Activated naive CD4-positive, alpha-beta T cell treated with anti-CD3 and anti-CD28 coated beads, Interleukin-2, amount 50 U/mL, for 72 hours (primary cell): ENCODE results near the gene PACSIN2. TPM values are rescaled to one million over a fixed set of nuclear protein-coding genes. Genes with fewer than 3 reads are reported as not detected.
"Not testable (repeated sequence)": the region's sequence is repeated elsewhere in the genome, so short reads cannot be mapped to it uniquely, and the experiment has no call there.

Source experiments
- ATAC-seq, 2 donors: fragments of 150-1000 bp; cut with Tn5 transposase; 2 replicates each; pipeline ENCODE4 v1.10.0; 2021; ENCODE audit warnings: mild to moderate bottlenecking in 2 of 2, moderate library complexity in 2 of 2
- DNase-seq, 2 donors: peaks; one replicate each; pipeline ENCODE4 v3.0.0; 2021 to 2022; ENCODE audit warnings: low spot score in 2 of 2
- H3K27ac Mint-ChIP-seq, 2 donors: one replicate each; pipeline ENCODE4 v1.8.0; 2022; ENCODE audit warnings: mild to moderate bottlenecking in 2 of 2, mixed read lengths in 2 of 2
- H3K36me3 Mint-ChIP-seq, 2 donors: one replicate each; pipeline ENCODE4 v1.8.0; 2022; ENCODE audit warnings: mixed read lengths in 2 of 2
- H3K9me3 Mint-ChIP-seq, 2 donors: one replicate each; pipeline ENCODE4 v1.8.0; 2022; ENCODE audit warnings: mixed read lengths in 2 of 2
- total RNA-seq, 2 donors: library from RNA; stranded (reverse); gene quantifications; one replicate each; pipeline ENCODE4 v1.2.3, GENCODE V29; 2022

The PACSIN2 gene
- total RNA-seq, 2 donors from 2014 or later, result 25.6 to 28.2 TPM

DNA sequence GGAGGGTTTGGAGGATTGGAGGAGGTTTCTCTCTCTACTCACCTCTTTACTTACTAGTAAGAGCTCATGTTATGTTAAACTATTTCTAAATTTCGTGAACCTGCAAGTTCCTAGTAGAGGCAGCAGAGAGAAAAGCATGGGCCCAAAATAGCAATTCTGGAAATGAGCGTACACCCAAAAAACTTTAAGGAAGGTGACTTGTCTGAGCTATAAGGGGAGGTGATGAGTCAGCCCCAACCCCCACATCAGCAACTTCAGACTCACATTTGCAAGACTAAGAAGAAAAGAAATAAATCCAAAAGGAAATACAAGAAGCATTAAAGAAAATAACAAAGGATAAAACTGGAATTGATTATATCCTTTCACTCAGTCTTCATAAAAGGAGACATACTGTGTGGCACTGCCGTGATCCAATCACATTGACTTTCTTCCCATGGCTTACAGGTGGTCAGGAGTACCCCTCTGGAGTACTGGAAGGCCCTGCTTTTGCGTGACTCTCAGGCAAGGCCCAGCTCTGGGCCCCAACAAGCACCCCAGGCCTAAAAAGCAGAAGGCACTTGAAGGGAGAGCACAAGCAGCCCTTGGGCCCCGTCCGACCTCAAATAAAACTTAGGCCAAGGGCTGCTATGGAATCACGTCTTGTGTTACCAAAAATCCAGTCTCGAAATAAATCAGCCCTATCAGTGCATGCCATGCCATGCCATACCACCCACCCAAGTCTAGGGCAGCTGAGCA, 14.3 kb downstream of the PACSIN2 start:
- ATAC-seq (peak; percentile 82 to 90), DNase-seq (peak in 1 of 2 donors; percentile 49)
- no peaks in the 10 kb centered on the region for H3K9me3 Mint-ChIP-seq
- H3K27ac Mint-ChIP-seq, result peak overlapping the region in 1 of 2 donors; percentile 50
- peaks cover 0 to 6% of the 10 kb centered on the region in 2 donors for H3K36me3 Mint-ChIP-seq

GRCh38 chr22:42997582-42998090, 17.3 kb downstream of the PACSIN2 start:
- DNase-seq, result no peak
- Mint-ChIP-seq H3K36me3 (peaks cover 0 to 5% of the 10 kb centered on the region in 2 donors), H3K9me3 (no peaks in the 10 kb centered on the region), H3K27ac (no peak overlapping the region)
- no peak for ATAC-seq

DNA sequence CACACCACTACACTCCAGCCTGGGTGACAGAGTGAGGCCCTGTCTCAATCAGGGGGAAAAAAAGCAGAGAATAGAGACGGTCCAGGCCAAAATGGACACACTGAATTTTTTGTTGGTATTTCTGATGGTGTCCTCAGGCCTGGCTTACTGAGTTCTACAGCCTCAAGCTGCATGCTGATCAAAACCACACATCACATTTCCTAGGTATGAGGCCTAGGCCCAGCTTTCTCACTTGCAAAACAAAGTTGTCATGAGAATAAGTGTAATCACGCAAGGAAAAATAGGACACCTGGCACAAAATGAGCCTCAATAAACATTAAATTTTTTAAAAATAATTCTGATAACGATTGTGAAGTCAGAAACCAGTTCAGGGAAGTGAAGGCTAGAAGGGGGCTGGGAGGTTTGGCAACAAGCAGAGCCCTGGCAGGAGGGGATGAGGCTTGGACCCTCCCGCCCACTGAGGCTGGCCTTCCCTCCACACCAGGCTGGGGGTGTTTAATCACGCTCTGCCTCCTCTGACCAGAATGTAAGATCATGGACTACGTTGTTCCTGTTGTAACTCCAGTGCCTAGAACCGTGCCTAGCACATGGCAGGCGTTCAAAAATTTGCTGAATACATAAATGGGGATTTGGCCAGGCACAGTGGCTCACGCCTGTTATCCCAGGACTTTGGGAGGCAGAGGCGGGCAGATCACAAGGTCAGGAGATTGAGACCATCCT, 18.1 kb downstream of the PACSIN2 start:
- no peaks in the 10 kb centered on the region for H3K9me3 Mint-ChIP-seq
- DNase-seq (no peak), ATAC-seq (no peak)
- H3K27ac Mint-ChIP-seq, result no peak overlapping the region
- H3K36me3 Mint-ChIP-seq, result peaks cover 0 to 9% of the 10 kb centered on the region in 2 donors

- not testable (repeated sequence) for H3K36me3 Mint-ChIP-seq, DNase-seq, H3K9me3 Mint-ChIP-seq, ATAC-seq
- peak overlapping the region in 1 of 2 donors; percentile 29 for H3K27ac Mint-ChIP-seq
Measured at GRCh38 chr22:42995654-42996053, 19.3 kb downstream of the PACSIN2 start.

GRCh38 chr22:42994917-42995562, 19.9 kb downstream of the PACSIN2 start:
- ATAC-seq (no peak), DNase-seq (no peak)
- Mint-ChIP-seq H3K36me3 (peaks cover 0 to 9% of the 10 kb centered on the region in 2 donors), H3K9me3 (no peaks in the 10 kb centered on the region), H3K27ac (no peak overlapping the region)

DNA sequence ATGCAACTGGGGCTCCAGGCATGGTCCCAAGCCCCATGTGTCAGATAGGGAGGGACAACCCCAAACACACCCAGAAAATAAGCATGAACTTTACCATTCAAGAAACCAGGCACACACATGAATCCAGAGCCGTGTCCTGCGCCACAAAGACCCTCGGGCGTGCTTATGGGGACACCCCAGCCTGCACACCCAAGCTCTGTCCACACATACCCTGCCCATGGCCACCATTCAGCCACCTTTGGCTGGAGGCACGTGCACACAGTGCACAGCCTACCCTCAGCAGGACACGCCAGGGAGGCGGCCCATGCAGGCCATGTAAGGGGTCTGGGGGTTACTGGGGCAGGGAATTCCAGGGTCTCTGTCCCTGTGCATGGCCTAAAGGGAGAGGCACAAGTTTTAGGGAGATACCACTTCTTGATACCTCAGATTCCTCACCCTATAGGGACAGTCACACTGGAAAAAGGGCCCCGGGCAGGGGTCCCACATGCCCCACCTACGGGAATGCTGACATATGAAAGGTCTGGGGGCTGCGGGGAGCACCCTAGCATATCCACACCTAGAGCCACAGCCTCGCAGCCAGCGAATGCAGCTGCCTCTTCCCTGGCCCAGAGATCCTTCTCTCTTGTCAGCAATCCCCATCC, 20.6 kb downstream of the PACSIN2 start:
- ATAC-seq, result no peak
- Mint-ChIP-seq H3K27ac (no peak overlapping the region), H3K9me3 (no peaks in the 10 kb centered on the region), H3K36me3 (peaks cover 0 to 9% of the 10 kb centered on the region in 2 donors)
- DNase-seq, result no peak

DNA sequence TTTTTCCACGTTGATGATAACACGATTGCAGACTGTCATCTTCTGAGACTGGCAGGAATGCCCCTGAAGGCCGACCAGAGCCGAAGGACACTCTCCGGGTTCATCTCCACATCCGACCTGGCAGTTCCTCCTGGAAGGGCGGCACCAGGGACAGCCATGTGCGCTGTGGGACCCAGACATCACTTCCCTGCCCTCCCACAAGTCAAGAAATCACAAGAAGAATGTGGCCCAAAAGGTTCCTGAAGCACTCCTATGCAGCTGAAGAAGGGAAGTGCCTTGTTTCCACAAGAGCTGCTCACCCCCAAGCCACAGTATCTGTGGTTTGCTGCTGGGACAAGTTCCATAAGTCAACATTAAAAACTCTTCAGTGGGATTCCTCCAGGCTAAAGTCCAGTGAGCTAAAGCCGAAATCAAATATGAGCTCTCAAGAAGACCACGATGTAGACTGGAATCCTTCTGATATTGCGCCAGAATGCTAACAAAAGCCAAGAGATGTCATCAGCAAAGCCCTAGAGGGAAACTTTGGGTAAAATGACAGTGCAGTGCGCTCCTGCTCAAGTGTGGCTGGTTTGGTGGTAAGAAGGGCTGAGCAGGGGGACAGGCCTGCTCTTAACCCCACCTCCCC, 21.2 kb downstream of the PACSIN2 start:
- DNase-seq (no peak), ATAC-seq (no peak)
- no peaks in the 10 kb centered on the region for H3K9me3 Mint-ChIP-seq
- peaks cover 0 to 9% of the 10 kb centered on the region in 2 donors for H3K36me3 Mint-ChIP-seq
- H3K27ac Mint-ChIP-seq, result no peak overlapping the region

DNA sequence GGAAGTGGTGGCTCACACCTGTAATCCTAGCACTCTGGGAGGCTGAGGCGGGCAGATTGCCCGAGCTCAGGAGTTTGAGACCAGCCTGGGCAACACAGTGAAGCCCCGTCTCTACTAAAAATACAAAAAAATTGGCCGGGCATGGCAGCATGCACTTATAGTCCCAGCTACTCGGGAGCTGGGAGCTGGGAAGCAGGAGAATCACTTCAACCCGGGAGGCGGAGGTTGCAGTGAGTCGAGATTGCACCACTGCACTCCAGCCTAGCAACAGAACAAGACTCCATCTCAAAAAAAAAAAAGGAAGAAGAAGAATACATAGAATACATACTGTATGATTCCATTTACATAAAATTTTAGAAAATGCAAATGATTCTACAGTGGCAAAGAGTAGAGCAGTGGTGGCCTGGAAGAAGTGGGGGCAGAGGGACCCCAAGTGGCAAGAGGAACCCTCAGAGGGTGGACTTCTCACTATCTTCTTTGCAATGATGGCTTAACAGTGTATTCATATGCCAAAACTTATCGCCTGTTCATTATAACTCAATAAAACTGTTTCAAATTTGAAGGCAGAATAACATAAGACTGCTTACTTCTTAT, 22.0 kb downstream of the PACSIN2 start:
- DNase-seq, result no peak
- ATAC-seq, result no peak
- Mint-ChIP-seq H3K27ac (peak overlapping the region in 1 of 2 donors; percentile 44), H3K36me3 (peaks cover 0 to 9% of the 10 kb centered on the region in 2 donors), H3K9me3 (no peaks in the 10 kb centered on the region)

DNA sequence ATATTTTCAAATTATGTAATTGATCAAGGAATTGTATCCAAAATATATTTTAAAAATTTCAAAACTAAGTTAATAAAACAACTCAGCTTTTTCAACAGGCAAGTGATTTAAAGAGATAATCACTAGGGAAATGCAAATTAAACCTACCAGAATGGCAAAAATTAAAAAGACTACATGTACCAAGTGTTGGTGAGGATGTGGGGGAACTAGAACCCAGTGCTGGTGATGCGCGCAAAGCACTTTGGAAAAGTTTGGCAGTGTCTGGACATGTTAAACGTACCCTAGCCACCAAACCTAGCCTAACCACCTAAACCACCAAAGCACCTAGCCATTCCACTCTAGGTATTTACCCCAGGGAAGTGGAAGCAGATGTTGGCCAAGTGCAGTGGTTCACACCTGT, 22.9 kb downstream of the PACSIN2 start:
- H3K9me3 Mint-ChIP-seq, result no peaks in the 10 kb centered on the region
- H3K36me3 Mint-ChIP-seq, result peaks cover 0 to 9% of the 10 kb centered on the region in 2 donors
- ATAC-seq (no peak), DNase-seq (no peak)
- no peak overlapping the region for H3K27ac Mint-ChIP-seq

GRCh38 chr22:42991010-42991651, 23.8 kb downstream of the PACSIN2 start:
- Mint-ChIP-seq H3K9me3 (no peaks in the 10 kb centered on the region), H3K36me3 (peaks cover 0 to 9% of the 10 kb centered on the region in 2 donors), H3K27ac (no peak overlapping the region)
- ATAC-seq (peak; percentile 40 to 41), DNase-seq (no peak)

DNA sequence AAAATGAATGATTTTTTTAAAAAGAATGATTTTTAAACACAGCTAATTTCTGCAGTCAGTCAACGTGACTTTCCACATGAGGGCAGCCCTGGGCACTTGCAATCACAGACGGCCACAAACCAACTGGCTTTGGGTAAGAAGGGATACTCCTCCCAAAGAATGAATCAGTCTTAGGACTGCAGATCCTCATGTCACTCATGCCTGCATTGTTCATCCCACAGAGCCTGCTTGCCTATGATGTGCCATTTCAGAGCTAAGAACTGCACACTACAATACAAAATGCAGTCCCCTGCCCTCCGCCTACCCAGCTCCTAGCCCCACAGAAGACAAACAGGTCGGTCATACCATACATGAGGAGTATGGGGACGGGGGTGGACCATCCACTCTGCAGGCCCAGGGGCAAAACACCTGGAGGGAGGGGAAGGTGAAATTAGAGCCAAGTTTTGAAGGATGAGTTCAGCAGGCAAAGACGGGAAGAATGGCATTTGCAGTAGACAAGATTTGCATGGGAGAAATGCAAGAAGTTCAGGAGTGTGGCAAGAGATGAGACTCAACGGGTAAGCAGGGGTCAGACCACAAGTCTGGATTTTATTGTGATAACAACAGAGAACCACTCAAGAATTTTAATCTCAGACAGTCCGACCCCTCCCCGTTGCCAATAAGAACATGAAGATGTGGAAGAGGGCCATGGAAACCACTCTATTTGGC, 24.7 kb downstream of the PACSIN2 start:
- Mint-ChIP-seq H3K9me3 (no peaks in the 10 kb centered on the region), H3K27ac (no peak overlapping the region), H3K36me3 (peaks cover 0 to 9% of the 10 kb centered on the region in 2 donors)
- DNase-seq (no peak), ATAC-seq (no peak)

- H3K36me3 Mint-ChIP-seq, result no peaks in the 10 kb centered on the region
- H3K9me3 Mint-ChIP-seq, result no peaks in the 10 kb centered on the region
- DNase-seq, result no peak
- H3K27ac Mint-ChIP-seq, result no peak overlapping the region
- ATAC-seq, result no peak
Measured at GRCh38 chr22:42986115-42986514, 28.8 kb downstream of the PACSIN2 start.

- H3K36me3 Mint-ChIP-seq, result no peaks in the 10 kb centered on the region
- no peaks in the 10 kb centered on the region for H3K9me3 Mint-ChIP-seq
- no peak overlapping the region for H3K27ac Mint-ChIP-seq
- DNase-seq (no peak), ATAC-seq (no peak)
Measured at GRCh38 chr22:42985531-42985905, 29.4 kb downstream of the PACSIN2 start.

GRCh38 chr22:42984814-42985530, 30.0 kb downstream of the PACSIN2 start:
- no peak for DNase-seq
- ATAC-seq, result no peak
- no peaks in the 10 kb centered on the region for H3K9me3 Mint-ChIP-seq
- no peak overlapping the region for H3K27ac Mint-ChIP-seq
- no peaks in the 10 kb centered on the region for H3K36me3 Mint-ChIP-seq

GRCh38 chr22:42984397-42984796, 30.6 kb downstream of the PACSIN2 start:
- ATAC-seq (no peak), DNase-seq (no peak)
- Mint-ChIP-seq H3K27ac (no peak overlapping the region), H3K36me3 (no peaks in the 10 kb centered on the region), H3K9me3 (no peaks in the 10 kb centered on the region)
